Measurements from ENCODE around the gene RPSA.
"Not testable (repeated sequence)": the region's sequence is repeated elsewhere in the genome, so short reads cannot be mapped to it uniquely, and the experiment has no call there.

RPSA gene

GRCh38 chr3:39390181-39390580 lies 16.3 kb upstream of the RPSA start:
- no peak for DNase-seq

- no peak for DNase-seq
Measured at GRCh38 chr3:39396690-39397089, 9.8 kb upstream of the RPSA start.

- no peak for DNase-seq
Measured at GRCh38 chr3:39398700-39399099, 7.8 kb upstream of the RPSA start.

DNA sequence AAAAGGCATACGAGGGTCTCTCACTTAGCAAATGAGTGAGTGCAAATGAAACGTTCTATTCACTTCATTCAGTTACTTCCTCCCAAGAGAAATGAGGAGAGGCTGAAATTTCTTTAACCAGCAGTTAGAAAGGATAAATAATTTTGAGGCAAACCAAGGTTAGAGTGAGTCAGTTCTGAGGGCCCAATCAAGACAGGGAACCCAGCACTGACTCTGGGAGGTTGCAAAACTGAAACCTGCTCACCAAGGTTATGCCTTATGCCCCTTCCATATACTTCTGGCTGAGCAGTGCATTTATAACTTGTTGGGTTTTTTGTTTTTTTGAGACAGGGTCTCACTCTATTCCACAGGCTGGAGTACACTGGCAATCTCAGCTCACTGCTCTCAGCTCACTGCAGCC lies 4.5 kb upstream of the RPSA start:
- no peak for DNase-seq

- DNase-seq = no peak
Measured at GRCh38 chr3:39404943-39405686, 1.4 kb upstream of the RPSA start.

GRCh38 chr3:39405687-39406367 lies 693 bp upstream of the RPSA start:
- no peak for DNase-seq

DNA sequence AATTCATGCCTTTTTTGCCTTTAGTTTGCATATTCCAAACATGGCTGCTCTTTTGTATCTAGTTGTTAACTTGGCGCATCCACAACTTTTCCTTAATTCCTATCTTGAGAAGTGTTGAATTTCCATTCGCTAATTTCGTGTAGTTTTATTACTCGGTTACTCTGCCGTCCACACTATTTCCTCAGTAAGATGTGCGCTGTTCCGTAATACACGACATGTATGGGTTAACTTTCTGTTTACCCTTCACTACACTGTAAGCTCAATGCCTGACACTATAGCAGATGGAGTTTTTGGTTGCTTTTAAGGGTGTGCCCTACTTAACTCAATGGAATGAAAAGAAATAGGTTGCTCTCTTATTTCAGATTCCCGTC lies 724 bp downstream of the RPSA start:
- DNase-seq = no peak

- DNase-seq = no peak
Measured at GRCh38 chr3:39407773-39408492, 1.4 kb downstream of the RPSA start.

DNA sequence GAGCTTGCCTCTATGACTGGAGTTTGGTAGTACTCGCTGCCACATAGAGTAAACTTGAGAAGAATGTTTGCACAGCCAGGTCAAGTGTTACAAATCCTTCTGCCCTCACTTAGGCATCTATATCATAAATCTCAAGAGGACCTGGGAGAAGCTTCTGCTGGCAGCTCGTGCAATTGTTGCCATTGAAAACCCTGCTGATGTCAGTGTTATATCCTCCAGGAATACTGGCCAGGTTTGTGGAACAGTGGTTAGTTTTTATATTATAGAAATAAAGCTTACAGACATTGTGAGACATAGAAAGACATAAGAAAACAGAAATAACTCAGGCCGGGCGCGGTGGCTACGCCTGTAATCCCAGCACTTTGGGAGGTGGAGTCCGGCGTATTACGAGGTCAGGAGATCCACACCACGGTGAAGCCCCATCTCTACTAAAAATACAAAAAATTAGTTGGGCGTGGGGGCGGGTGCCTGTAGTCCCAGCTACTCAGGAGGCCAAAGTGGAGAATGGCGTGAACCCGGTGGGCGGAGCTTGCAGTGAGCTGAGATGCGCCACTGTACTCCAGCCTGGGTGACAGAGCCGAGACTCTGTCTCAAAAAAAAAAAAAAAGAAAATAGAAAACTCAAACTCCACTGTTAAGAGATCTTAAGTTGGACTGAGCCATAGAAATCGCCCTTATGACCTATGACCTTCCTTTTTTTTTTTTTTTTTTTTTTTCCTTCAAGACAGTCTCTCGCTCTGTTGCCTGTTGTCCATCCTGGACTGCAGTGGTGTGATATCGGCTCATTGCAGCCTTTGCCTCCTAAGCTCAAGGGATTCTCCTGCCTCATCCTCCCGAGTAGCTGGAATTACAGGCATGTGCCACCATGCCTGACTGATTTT lies 2.2 kb downstream of the RPSA start:
- no peak for DNase-seq

GRCh38 chr3:39409514-39410136 lies 3.1 kb downstream of the RPSA start:
- no peak for DNase-seq

DNA sequence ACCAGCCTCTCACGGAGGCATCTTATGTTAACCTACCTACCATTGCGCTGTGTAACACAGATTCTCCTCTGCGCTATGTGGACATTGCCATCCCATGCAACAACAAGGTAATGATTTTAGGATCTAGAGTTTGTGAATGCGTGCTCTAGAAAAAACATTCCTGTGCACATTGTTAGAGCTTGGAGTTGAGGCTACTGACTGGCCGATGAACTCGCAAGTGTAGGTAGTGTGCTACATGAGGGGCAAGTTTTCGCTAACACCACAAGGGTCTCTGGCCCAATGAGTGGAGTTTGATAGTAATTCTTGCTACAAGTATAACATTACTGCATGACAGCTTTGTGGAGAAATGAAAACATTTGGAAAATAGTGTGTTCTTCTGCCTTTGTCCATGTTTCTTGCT lies 4.4 kb downstream of the RPSA start:
- DNase-seq = no peak

DNA sequence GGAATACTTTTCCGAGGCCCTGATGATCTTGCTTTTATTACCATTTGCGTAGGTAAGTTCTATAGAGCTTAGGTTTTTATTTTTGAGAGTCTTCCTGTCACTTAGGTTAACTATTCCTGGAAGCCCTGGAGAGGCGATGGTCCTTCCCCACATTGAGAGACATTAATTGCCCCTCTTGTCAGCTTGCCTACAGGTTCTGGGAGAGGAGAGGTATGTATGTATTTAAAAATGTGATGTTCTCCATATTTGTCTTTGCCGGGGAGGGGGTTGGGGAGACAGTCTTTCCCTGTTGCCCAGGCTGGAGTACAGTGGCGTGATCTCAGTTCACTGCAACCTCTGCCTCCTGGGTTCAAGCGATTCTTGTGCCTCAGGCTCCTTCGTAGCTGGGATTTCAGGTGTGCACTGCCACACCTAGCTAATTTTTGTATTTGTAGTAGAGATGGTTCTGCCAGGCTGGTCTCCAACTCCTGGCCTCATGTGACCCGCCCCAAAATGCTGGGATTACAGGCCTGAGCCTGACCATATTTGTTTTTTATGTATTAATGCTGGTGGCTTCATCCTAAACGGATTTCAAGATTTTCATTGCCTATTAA lies 6.2 kb downstream of the RPSA start:
- no peak for DNase-seq

DNA sequence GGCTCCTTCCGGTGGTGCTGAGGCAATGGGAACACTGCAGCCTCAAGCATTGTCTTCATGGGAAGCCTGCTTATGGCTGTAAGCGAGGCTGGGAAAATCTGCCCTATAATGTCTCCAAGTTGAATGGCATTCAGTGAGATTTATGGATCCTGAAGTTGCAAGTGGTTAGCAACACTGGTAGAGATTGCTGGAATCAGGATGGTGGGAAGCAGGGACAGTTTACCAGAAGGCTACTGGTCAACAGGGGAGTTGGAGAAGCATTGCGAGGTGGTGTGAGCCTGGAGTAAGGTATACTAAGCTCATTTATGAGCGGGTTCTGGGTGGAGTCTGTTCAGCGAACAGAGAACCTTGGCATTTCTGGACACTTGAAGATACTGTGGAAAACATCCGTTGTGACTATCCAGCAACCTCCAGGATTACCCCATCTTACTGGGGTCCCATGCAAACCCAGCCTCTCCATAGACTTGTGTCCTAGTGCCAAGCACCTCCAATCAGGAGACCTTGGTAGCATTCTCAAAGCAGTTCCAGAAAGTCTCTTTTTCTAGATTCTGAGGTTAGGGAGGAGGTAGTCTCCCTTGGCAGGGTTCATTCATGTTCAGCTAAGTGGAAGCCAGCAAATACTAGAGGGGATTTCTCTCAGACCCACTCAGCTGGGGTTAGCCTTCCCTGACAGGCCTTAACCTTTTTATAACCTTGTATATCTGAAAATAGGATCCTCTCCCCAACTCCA lies 7.3 kb downstream of the RPSA start:
- no peak for DNase-seq

GRCh38 chr3:39414421-39414907 lies 7.9 kb downstream of the RPSA start:
- DNase-seq = no peak

- DNase-seq = not testable (repeated sequence)
Measured at GRCh38 chr3:39415302-39415701, 8.8 kb downstream of the RPSA start.

DNA sequence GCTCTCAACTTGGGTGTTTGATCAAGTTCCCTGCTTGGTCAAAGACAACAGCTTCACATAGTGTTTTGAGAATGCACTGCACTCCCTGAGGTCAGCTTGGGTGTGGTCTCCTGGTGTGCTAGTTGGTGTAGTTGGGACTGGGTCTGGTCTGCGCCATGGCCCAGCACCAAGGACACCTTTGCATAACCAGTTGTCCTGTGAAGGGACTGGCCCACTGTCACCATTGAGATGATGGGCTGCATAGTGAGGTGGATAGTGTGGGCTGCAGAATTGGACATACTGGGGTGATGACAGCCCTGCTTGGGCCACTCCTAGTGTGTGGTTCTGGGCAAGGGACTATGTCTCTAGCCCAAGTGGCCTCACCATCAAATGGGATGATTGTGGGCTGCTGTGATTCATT lies 9.5 kb downstream of the RPSA start:
- DNase-seq = no peak

- not testable (repeated sequence) for DNase-seq
Measured at GRCh38 chr3:39416998-39417397, 10.5 kb downstream of the RPSA start.

DNA sequence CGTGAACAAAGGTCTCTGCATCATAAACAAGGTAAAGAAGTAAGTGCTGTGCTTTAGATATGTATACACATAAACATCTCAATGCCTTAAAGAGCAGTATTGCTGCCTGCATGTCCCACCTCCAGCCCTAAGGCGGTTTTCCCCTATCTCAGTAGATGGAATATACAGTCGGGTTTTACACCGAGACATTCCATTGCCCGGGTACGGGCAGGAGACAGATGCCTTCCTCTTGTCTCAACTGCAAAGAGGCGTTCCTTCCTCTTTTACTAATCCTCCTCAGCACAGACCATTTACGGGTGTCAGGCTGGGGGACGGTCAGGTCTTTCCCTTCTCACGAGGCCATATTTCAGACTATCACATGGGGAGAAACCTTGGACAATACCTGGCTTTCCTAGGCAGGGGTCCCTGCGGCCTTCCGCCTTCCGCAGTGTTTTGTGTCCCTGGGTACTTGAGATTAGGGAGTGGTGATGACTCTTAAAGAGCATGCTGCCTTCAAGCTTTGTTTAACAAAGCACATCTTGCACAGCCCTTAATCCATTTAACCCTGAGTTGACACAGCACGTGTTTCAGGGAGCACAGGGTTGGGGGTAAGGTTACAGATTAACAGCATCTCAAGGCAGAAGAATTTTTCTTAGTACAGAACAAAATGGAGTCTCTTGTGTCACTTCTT lies 12.2 kb downstream of the RPSA start:
- DNase-seq = not testable (repeated sequence)

GRCh38 chr3:39419742-39420315 lies 13.3 kb downstream of the RPSA start:
- no peak for DNase-seq

GRCh38 chr3:39420543-39420942 lies 14.0 kb downstream of the RPSA start:
- no peak for DNase-seq

All from KG1 (cell line).